ENCODE results near the gene TNRC6C. TPM values are rescaled to one million over a fixed set of nuclear protein-coding genes. Genes with fewer than 3 reads are reported as not detected.

Gene TNRC6C
- total RNA-seq, 4 donors from 2014 or later = 4.8 to 14.5 (median 11.6) TPM

- Histone ChIP-seq H3K36me3 (no peaks in the 10 kb centered on the region), H3K27ac (no peak overlapping the region), H3K4me1 (no peaks in the 10 kb centered on the region), H3K27me3 (peaks cover 9% of the 10 kb centered on the region), H3K4me3 (no peak overlapping the region), H3K9me3 (no peaks in the 10 kb centered on the region)
- peak in 1 of 2 donors; percentile 63 for DNase-seq (ENCODE audit: low spot score in 2 of 2)
- WGBS = 63% methylated on average over 8 of the region's 11 CpGs
- TF ChIP-seq CTCF (IDR thresholded peaks at IDR 0.05) = no peak
- TF ChIP-seq EP300 (IDR thresholded peaks at IDR 0.05) = no peak
- TF ChIP-seq POLR2AphosphoS5 (IDR thresholded peaks at IDR 0.05) = no peak
- no peak for TF ChIP-seq POLR2A (IDR thresholded peaks at IDR 0.05)
Measured at GRCh38 chr17:77942112-77942988, 16.2 kb upstream of the TNRC6C start.

GRCh38 chr17:77943971-77944370 lies 14.5 kb upstream of the TNRC6C start:
- DNase-seq (ENCODE audit: low spot score in 2 of 2) = peak in 1 of 2 donors; percentile 6
- no peaks in the 10 kb centered on the region for H3K4me1 ChIP-seq
- H3K4me3 ChIP-seq = no peak overlapping the region
- 68% methylated on average over 4 of the region's 5 CpGs for WGBS
- H3K36me3 ChIP-seq = no peaks in the 10 kb centered on the region
- TF ChIP-seq POLR2A (IDR thresholded peaks at IDR 0.05) (no peak), POLR2AphosphoS5 (IDR thresholded peaks at IDR 0.05) (no peak), EP300 (IDR thresholded peaks at IDR 0.05) (no peak), CTCF (IDR thresholded peaks at IDR 0.05) (no peak)
- H3K27me3 ChIP-seq = peaks cover 12% of the 10 kb centered on the region
- H3K27ac ChIP-seq = no peak overlapping the region
- no peaks in the 10 kb centered on the region for H3K9me3 ChIP-seq

DNA sequence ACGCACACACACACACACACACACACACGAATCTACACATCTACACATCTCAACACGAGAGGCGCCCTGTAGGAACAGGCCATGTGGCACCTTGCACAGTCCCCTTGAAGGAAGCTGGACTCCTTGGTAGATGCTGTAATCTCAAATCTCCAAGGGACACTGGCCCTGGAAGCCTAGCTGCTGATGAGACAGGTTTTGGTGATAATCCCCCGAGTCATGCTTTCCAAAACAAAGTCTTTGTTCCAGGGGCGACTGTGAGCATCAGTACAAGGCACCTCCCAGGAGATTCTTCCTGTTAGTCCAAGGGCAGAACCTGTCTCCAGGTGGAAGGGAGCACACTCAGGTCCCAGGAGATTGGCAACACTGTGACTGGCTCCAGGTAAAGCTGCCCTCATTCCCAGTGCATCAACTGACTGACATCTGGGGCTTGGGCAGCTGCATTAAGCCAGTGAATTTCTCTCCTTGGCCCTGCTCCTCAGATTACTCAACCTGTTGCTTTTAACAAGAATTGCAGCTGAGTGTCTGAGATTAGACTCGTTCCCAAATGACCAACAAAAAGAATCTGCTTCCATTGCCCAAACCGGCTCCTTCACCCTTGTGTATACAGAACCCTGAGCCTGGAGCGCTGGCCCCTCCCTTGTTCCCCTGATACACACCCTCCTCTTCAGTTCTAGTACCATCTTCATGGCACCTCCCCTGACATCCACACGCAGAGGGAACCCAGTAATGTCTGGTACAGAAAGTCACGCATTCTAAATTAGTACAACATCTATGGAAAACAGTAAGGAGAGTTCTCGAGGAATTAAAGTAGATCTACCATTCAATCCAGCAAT lies 13.9 kb upstream of the TNRC6C start:
- WGBS = 77% methylated on average over 8 of the region's 12 CpGs
- Histone ChIP-seq H3K4me1 (no peaks in the 10 kb centered on the region), H3K36me3 (no peaks in the 10 kb centered on the region), H3K4me3 (no peak overlapping the region), H3K27me3 (peaks cover 12% of the 10 kb centered on the region), H3K9me3 (no peaks in the 10 kb centered on the region), H3K27ac (no peak overlapping the region)
- no peak for DNase-seq (ENCODE audit: low spot score in 2 of 2)
- no peak for TF ChIP-seq POLR2A (IDR thresholded peaks at IDR 0.05)
- TF ChIP-seq CTCF (IDR thresholded peaks at IDR 0.05) = no peak
- no peak for TF ChIP-seq EP300 (IDR thresholded peaks at IDR 0.05)
- TF ChIP-seq POLR2AphosphoS5 (IDR thresholded peaks at IDR 0.05) = no peak

DNA sequence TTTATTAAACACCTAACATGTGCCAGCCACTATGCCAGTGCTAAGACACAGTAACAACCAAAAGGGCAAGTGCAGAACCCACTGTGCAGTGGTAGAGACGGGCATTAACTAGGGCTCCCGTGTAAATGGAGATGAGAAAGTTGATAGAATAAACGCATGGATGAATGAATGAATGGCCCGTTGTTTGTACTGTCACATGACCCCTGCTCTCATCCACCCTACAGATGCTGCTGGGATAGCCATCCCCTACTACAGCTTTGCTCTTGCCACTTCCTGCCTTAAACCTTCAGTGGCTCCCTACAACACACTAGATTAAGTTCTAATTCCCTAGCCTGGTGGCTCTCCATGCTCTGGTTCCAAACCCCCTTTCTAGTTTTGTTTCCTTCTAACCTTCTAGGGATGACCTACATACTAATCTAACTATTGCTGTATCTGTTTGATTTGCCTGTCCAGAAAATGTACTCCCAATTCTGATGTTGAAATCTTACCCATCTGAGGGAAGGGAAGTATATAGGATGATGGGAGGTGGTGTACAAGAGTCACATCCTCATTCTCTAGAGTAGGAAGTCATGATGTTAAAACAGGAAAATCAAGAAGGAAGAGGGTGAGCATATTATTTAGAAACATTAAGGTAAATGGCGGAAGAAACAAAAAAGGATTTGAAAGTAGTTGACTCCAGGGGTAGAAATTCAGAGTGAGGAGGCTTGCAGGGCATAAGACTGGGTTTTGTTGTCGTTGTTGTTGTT lies 11.4 kb upstream of the TNRC6C start:
- Histone ChIP-seq H3K4me1 (no peaks in the 10 kb centered on the region), H3K4me3 (no peak overlapping the region), H3K27ac (no peak overlapping the region), H3K27me3 (peaks cover 24% of the 10 kb centered on the region), H3K9me3 (no peaks in the 10 kb centered on the region), H3K36me3 (no peaks in the 10 kb centered on the region)
- no peak for TF ChIP-seq POLR2A (IDR thresholded peaks at IDR 0.05)
- no peak for TF ChIP-seq CTCF (IDR thresholded peaks at IDR 0.05)
- TF ChIP-seq POLR2AphosphoS5 (IDR thresholded peaks at IDR 0.05) = no peak
- TF ChIP-seq EP300 (IDR thresholded peaks at IDR 0.05) = no peak
- no peak for DNase-seq (ENCODE audit: low spot score in 2 of 2)
- WGBS = 83% methylated on average over 6 of the region's 6 CpGs

All from suprapubic skin (tissue), 4 donors.